RWPE2 (cell line): ENCODE measurements around the gene PTPRN2.

Source experiments
- ATAC-seq: fragments of 200-7000 bp; cut with Tn5 transposase; 3 replicates; pipeline ENCODE4 v1.9.1; 2021; ENCODE audit warnings: low read depth
- DNase-seq: peaks from one replicate; pipeline ENCODE4 v3.0.0-alpha.2; 2020; ENCODE audit warnings: low spot score
- H3K27ac ChIP-seq: fragments of 450-650 bp; 2 replicates; pipeline ENCODE4 v1.5.1; 2017; ENCODE audit warnings: mild to moderate bottlenecking; ENCODE audit not compliant: poor library complexity, severe bottlenecking
- H3K27me3 ChIP-seq: fragments of 250-450 bp; sonication (Bioruptor Pico); 2 replicates; pipeline ENCODE4 v1.5.1; 2021; ENCODE audit warnings: mild to moderate bottlenecking, moderate library complexity; ENCODE audit not compliant: insufficient read depth, poor library complexity, severe bottlenecking
- H3K36me3 ChIP-seq: fragments of 250-450 bp; sonication (Bioruptor Pico); 2 replicates; pipeline ENCODE4 v1.5.1; 2020; ENCODE audit warnings: low read depth, mild to moderate bottlenecking, moderate library complexity
- H3K4me1 ChIP-seq: fragments of 250-450 bp; sonication (Bioruptor Pico); 2 replicates; pipeline ENCODE4 v1.5.1; 2021; ENCODE audit warnings: mild to moderate bottlenecking, moderate library complexity; ENCODE audit not compliant: insufficient read depth, poor library complexity, severe bottlenecking
- H3K4me3 ChIP-seq: fragments of 250-450 bp; sonication (Bioruptor Pico); 2 replicates; pipeline ENCODE4 v1.5.1; 2021; ENCODE audit warnings: mild to moderate bottlenecking, moderate library complexity; ENCODE audit not compliant: severe bottlenecking
- H3K9me3 ChIP-seq: fragments of 250-450 bp; sonication (Bioruptor Pico); 2 replicates; pipeline ENCODE4 v1.5.1; 2021; ENCODE audit warnings: mild to moderate bottlenecking, moderate library complexity; ENCODE audit not compliant: severe bottlenecking
- CTCF ChIP-seq: fragments of 450-650 bp; IDR thresholded peaks from one replicate; pipeline ENCODE4 v1.5.1; 2017; ENCODE audit warnings: mild to moderate bottlenecking, moderate library complexity; ENCODE audit not compliant: poor library complexity, severe bottlenecking

The PTPRN2 gene

GRCh38 chr7:158447151-158447505 is 140.5 kb downstream of the PTPRN2 start:
- Histone ChIP-seq H3K9me3 (no peaks in the 10 kb centered on the region), H3K27ac (no peak overlapping the region), H3K36me3 (no peaks in the 10 kb centered on the region), H3K27me3 (no peaks in the 10 kb centered on the region), H3K4me3 (no peak overlapping the region), H3K4me1 (no peaks in the 10 kb centered on the region)
- no peak for ATAC-seq
- TF ChIP-seq CTCF = no peak
- DNase-seq = no peak

GRCh38 chr7:158446706-158447105 is 140.9 kb downstream of the PTPRN2 start:
- no peak for TF ChIP-seq CTCF
- no peak for DNase-seq
- no peak for ATAC-seq
- Histone ChIP-seq H3K27ac (no peak overlapping the region), H3K9me3 (no peaks in the 10 kb centered on the region), H3K27me3 (no peaks in the 10 kb centered on the region), H3K4me1 (no peaks in the 10 kb centered on the region), H3K36me3 (no peaks in the 10 kb centered on the region), H3K4me3 (no peak overlapping the region)

GRCh38 chr7:158446281-158446680 is 141.3 kb downstream of the PTPRN2 start:
- no peak overlapping the region for H3K4me3 ChIP-seq
- H3K27ac ChIP-seq = no peak overlapping the region
- no peaks in the 10 kb centered on the region for H3K36me3 ChIP-seq
- no peak for TF ChIP-seq CTCF
- ATAC-seq = no peak
- no peaks in the 10 kb centered on the region for H3K4me1 ChIP-seq
- no peaks in the 10 kb centered on the region for H3K27me3 ChIP-seq
- no peaks in the 10 kb centered on the region for H3K9me3 ChIP-seq
- DNase-seq = no peak

GRCh38 chr7:158445421-158446175 is 142.0 kb downstream of the PTPRN2 start:
- H3K27ac ChIP-seq = no peak overlapping the region
- H3K36me3 ChIP-seq = no peaks in the 10 kb centered on the region
- no peak for TF ChIP-seq CTCF
- H3K9me3 ChIP-seq = no peaks in the 10 kb centered on the region
- H3K4me1 ChIP-seq = no peaks in the 10 kb centered on the region
- ATAC-seq = no peak
- DNase-seq = no peak
- no peaks in the 10 kb centered on the region for H3K27me3 ChIP-seq
- H3K4me3 ChIP-seq = no peak overlapping the region
